GM12878 (cell line): ENCODE data around the gene THBS3. TPM values are rescaled to one million over a fixed set of nuclear protein-coding genes. Genes with fewer than 3 reads are reported as not detected.

Source experiments
- CREB1 ChIP-seq: IDR thresholded peaks from 2 replicates; pipeline ENCODE4 v1.6.1; 2012; ENCODE audit warnings: low read depth, mild to moderate bottlenecking, inconsistent platforms
- FOS ChIP-seq: IDR thresholded peaks from 3 replicates; pipeline ENCODE4 v1.6.1; 2011; ENCODE audit warnings: borderline replicate concordance; ENCODE audit not compliant: insufficient read length; ENCODE audit errors: extremely low read depth
- HDAC2 ChIP-seq: fragments of 200-600 bp; sonication (generic); IDR thresholded peaks from 2 replicates; pipeline ENCODE4 v1.6.1; 2017
- IKZF2 ChIP-seq, 2 experiments: fragments of 450-650 bp; IDR thresholded peaks; 2 replicates each; pipeline ENCODE4 v1.6.1; 2017; ENCODE audit warnings: mild to moderate bottlenecking in 2 of 2, moderate library complexity in 2 of 2
- IRF4 ChIP-seq: IDR thresholded peaks from 2 replicates; pipeline ENCODE4 v1.6.1; 2011; ENCODE audit warnings: low read depth, low read length
- MEF2B ChIP-seq: fragments of 450-650 bp; IDR thresholded peaks from 2 replicates; pipeline ENCODE4 v1.6.1; 2018; ENCODE audit warnings: mild to moderate bottlenecking, moderate library complexity; ENCODE audit not compliant: partially characterized antibody, poor library complexity, severe bottlenecking
- NFIC ChIP-seq: IDR thresholded peaks from 2 replicates; pipeline ENCODE4 v1.6.1; 2012; ENCODE audit warnings: low read depth, mild to moderate bottlenecking, inconsistent platforms, low read length, moderate library complexity
- POU2F2 ChIP-seq: IDR thresholded peaks from 3 replicates; pipeline ENCODE4 v1.6.1; 2011; ENCODE audit warnings: low read depth, mild to moderate bottlenecking, low read length, borderline replicate concordance
- RUNX3 ChIP-seq: IDR thresholded peaks from 2 replicates; pipeline ENCODE4 v1.6.1; 2012; ENCODE audit warnings: low read length, inconsistent platforms
- ZBED1 ChIP-seq: IDR thresholded peaks from 2 replicates; pipeline ENCODE4 v1.6.1; 2016; ENCODE audit warnings: borderline replicate concordance
- ZNF622 ChIP-seq: fragments of 450-650 bp; IDR thresholded peaks from 2 replicates; pipeline ENCODE4 v1.6.1; 2017; ENCODE audit warnings: mild to moderate bottlenecking, inconsistent platforms
- polyA plus RNA-seq, 11 experiments: library from polyadenylated mRNA; depleted of rRNA in 4 of 11; unstranded in 6 of 11; stranded (reverse) in 5 of 11; fragments of >200 nt; fragmentation: Nextera tagmentation in 4 of 11; fragmentation: Illumina TruSeq in 1 of 11; extraction: Ambion mirVana in 4 of 11; extraction: Trizol in 1 of 11; gene quantifications; 1 replicate in 1 of 11; 2 replicates in 10 of 11; pipeline versions ENCODE4 v1.2.1 to v1.2.3, GENCODE V29; 2011 to 2016; ENCODE audit warnings: inconsistent platforms in 2 of 11, missing spikeins in 2 of 11, low read depth in 1 of 11
- total RNA-seq, 4 experiments: library from RNA; depleted of rRNA in 3 of 4; stranded (reverse); fragments of >200 nt in 3 of 4; fragmentation: Illumina TruSeq in 1 of 4; extraction: Trizol in 1 of 4; gene quantifications; 2 replicates each; pipeline versions ENCODE4 v1.2.1 to v1.2.3, GENCODE V29; 2013 to 2021
- TF ChIP-seq, protein P1 (sequence below): fragments of 450-650 bp; IDR thresholded peaks from 2 replicates; pipeline ENCODE4 v1.6.1; 2014; ENCODE audit warnings: mild to moderate bottlenecking
- TF ChIP-seq, protein P2 (sequence below): fragments of 450-650 bp; IDR thresholded peaks from 2 replicates; pipeline ENCODE4 v1.6.1; 2016; ENCODE audit warnings: mild to moderate bottlenecking, moderate library complexity, borderline replicate concordance
- TF ChIP-seq, protein P3 (sequence below): fragments of 450-650 bp; IDR thresholded peaks from 2 replicates; pipeline ENCODE4 v1.6.1; 2017; ENCODE audit warnings: mild to moderate bottlenecking, moderate library complexity
- TF ChIP-seq, protein P4 (sequence below): fragments of 450-650 bp; IDR thresholded peaks from 2 replicates; pipeline ENCODE4 v1.6.1; 2018; ENCODE audit warnings: borderline replicate concordance, mild to moderate bottlenecking; ENCODE audit not compliant: partially characterized antibody

THBS3 gene
- total and polyA plus RNA-seq, 10 of the 15 experiments (the other 5 are each of a cell fraction or from before 2014, with no cell fraction given) = 0.66 to 3.6 (median 2.0) TPM

DNA sequence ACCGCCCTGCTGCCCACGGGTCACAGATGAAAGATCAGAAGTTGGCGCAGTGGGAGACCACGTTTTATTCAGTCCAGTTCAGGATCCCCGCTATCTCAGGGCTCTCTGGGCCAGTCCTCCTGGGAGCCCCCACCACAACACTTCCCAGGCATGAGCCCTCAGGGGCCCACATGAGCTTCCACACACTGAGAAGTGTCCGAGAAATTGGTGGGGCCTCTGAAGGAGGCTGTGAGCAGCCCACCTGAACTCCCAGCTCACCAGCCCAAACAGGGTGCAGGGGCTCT, 22.0 kb downstream of the THBS3 start (continued):
- TF ChIP-seq FOS = no peak
- TF ChIP-seq, protein P1, sequence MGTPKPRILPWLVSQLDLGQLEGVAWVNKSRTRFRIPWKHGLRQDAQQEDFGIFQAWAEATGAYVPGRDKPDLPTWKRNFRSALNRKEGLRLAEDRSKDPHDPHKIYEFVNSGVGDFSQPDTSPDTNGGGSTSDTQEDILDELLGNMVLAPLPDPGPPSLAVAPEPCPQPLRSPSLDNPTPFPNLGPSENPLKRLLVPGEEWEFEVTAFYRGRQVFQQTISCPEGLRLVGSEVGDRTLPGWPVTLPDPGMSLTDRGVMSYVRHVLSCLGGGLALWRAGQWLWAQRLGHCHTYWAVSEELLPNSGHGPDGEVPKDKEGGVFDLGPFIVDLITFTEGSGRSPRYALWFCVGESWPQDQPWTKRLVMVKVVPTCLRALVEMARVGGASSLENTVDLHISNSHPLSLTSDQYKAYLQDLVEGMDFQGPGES = no peak
- no peak for TF ChIP-seq ZNF622
- no peak for TF ChIP-seq CREB1
- TF ChIP-seq IRF4 = no peak
- TF ChIP-seq ZBED1 = no peak
- TF ChIP-seq, protein P2, sequence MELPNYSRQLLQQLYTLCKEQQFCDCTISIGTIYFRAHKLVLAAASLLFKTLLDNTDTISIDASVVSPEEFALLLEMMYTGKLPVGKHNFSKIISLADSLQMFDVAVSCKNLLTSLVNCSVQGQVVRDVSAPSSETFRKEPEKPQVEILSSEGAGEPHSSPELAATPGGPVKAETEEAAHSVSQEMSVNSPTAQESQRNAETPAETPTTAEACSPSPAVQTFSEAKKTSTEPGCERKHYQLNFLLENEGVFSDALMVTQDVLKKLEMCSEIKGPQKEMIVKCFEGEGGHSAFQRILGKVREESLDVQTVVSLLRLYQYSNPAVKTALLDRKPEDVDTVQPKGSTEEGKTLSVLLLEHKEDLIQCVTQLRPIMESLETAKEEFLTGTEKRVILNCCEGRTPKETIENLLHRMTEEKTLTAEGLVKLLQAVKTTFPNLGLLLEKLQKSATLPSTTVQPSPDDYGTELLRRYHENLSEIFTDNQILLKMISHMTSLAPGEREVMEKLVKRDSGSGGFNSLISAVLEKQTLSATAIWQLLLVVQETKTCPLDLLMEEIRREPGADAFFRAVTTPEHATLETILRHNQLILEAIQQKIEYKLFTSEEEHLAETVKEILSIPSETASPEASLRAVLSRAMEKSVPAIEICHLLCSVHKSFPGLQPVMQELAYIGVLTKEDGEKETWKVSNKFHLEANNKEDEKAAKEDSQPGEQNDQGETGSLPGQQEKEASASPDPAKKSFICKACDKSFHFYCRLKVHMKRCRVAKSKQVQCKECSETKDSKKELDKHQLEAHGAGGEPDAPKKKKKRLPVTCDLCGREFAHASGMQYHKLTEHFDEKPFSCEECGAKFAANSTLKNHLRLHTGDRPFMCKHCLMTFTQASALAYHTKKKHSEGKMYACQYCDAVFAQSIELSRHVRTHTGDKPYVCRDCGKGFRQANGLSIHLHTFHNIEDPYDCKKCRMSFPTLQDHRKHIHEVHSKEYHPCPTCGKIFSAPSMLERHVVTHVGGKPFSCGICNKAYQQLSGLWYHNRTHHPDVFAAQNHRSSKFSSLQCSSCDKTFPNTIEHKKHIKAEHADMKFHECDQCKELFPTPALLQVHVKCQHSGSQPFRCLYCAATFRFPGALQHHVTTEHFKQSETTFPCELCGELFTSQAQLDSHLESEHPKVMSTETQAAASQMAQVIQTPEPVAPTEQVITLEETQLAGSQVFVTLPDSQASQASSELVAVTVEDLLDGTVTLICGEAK = no peak
- TF ChIP-seq RUNX3 = no peak
- peak; percentile 10 for TF ChIP-seq MEF2B
- no peak for TF ChIP-seq NFIC
- TF ChIP-seq, protein P3, sequence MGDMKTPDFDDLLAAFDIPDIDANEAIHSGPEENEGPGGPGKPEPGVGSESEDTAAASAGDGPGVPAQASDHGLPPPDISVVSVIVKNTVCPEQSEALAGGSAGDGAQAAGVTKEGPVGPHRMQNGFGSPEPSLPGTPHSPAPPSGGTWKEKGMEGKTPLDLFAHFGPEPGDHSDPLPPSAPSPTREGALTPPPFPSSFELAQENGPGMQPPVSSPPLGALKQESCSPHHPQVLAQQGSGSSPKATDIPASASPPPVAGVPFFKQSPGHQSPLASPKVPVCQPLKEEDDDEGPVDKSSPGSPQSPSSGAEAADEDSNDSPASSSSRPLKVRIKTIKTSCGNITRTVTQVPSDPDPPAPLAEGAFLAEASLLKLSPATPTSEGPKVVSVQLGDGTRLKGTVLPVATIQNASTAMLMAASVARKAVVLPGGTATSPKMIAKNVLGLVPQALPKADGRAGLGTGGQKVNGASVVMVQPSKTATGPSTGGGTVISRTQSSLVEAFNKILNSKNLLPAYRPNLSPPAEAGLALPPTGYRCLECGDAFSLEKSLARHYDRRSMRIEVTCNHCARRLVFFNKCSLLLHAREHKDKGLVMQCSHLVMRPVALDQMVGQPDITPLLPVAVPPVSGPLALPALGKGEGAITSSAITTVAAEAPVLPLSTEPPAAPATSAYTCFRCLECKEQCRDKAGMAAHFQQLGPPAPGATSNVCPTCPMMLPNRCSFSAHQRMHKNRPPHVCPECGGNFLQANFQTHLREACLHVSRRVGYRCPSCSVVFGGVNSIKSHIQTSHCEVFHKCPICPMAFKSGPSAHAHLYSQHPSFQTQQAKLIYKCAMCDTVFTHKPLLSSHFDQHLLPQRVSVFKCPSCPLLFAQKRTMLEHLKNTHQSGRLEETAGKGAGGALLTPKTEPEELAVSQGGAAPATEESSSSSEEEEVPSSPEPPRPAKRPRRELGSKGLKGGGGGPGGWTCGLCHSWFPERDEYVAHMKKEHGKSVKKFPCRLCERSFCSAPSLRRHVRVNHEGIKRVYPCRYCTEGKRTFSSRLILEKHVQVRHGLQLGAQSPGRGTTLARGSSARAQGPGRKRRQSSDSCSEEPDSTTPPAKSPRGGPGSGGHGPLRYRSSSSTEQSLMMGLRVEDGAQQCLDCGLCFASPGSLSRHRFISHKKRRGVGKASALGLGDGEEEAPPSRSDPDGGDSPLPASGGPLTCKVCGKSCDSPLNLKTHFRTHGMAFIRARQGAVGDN = no peak
- TF ChIP-seq, protein P4, sequence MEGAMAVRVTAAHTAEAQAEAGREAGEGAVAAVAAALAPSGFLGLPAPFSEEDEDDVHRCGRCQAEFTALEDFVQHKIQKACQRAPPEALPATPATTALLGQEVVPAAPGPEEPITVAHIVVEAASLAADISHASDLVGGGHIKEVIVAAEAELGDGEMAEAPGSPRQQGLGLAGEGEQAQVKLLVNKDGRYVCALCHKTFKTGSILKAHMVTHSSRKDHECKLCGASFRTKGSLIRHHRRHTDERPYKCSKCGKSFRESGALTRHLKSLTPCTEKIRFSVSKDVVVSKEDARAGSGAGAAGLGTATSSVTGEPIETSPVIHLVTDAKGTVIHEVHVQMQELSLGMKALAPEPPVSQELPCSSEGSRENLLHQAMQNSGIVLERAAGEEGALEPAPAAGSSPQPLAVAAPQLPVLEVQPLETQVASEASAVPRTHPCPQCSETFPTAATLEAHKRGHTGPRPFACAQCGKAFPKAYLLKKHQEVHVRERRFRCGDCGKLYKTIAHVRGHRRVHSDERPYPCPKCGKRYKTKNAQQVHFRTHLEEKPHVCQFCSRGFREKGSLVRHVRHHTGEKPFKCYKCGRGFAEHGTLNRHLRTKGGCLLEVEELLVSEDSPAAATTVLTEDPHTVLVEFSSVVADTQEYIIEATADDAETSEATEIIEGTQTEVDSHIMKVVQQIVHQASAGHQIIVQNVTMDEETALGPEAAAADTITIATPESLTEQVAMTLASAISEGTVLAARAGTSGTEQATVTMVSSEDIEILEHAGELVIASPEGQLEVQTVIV = no peak
- TF ChIP-seq POU2F2 = no peak
- peak in 1 of 2 experiments; percentile 7; a peak in 1 of 4 replicates for TF ChIP-seq IKZF2 (IDR thresholded peaks at IDR 0.05)
- TF ChIP-seq HDAC2 = no peak
